Measurements from ENCODE around the gene TMEM123. TPM values are rescaled to one million over a fixed set of nuclear protein-coding genes. Genes with fewer than 3 reads are reported as not detected.

The TMEM123 gene
- total and polyA plus RNA-seq, 4 experiments from 2014 or later = 383 to 839 (median 574) TPM

- intact Hi-C loops (cut with micrococcal nuclease) = no loop called here
- H3K36me3 ChIP-seq (ENCODE audit: insufficient read depth, low read length) = no peaks in the 10 kb centered on the region
- peaks cover 4% of the 10 kb centered on the region for H3K4me1 ChIP-seq (ENCODE audit: insufficient read depth, low read length)
- H3K4me3 ChIP-seq (ENCODE audit: low read length in 2 of 2) = no peak overlapping the region
- Mint-ChIP-seq H3K4me3 (no peak overlapping the region), H3K27me3 (peaks cover 3 to 7% of the 10 kb centered on the region in 2 donors), H3K36me3 (no peaks in the 10 kb centered on the region), H3K9me3 (no peaks in the 10 kb centered on the region), H3K4me1 (peaks cover 0 to 7% (median 5%) of the 10 kb centered on the region in 4 donors), H3K27ac (no peak overlapping the region)
- POLR2A ChIA-PET (ENCODE audit: partially characterized antibody) = interaction anchor here (0.9 kb wide), 1 partner anchor 42 kb away, joined by 3 read pairs; no protein-coding TSS in a partner anchor
- H3K9me3 ChIP-seq (ENCODE audit: control insufficient read depth in 1 of 2, low read length in 2 of 2) = no peaks in the 10 kb centered on the region
- H3K27ac ChIP-seq (ENCODE audit: low read depth, low read length) = no peak overlapping the region
- H3K27me3 ChIP-seq (ENCODE audit: insufficient read depth, low read length) = peaks cover 4% of the 10 kb centered on the region
- CTCF ChIA-PET (ENCODE audit: partially characterized antibody) = interaction anchor here (0.9 to 1.9 kb wide), 6 partner anchors 43 to 206 kb away, joined by 3 to 13 read pairs (median 8); no protein-coding TSS in a partner anchor
- DNase-seq = no peak
Observed at GRCh38 chr11:102494216-102494615, 41.7 kb upstream of the TMEM123 start.

- Mint-ChIP-seq H3K27me3 (peaks cover 3 to 7% of the 10 kb centered on the region in 2 donors), H3K9me3 (no peaks in the 10 kb centered on the region), H3K4me3 (no peak overlapping the region), H3K36me3 (no peaks in the 10 kb centered on the region), H3K4me1 (peaks cover 0 to 7% (median 5%) of the 10 kb centered on the region in 4 donors), H3K27ac (no peak overlapping the region)
- ChIA-PET CTCF (ENCODE audit: partially characterized antibody) (interaction anchor here (0.9 to 1.9 kb wide), 7 partner anchors 42 to 206 kb away, joined by 3 to 13 read pairs (median 7); no protein-coding TSS in a partner anchor), POLR2A (ENCODE audit: partially characterized antibody) (interaction anchor here (0.9 to 1.3 kb wide), 2 partner anchors 41 to 103 kb away, joined by 3 to 4 read pairs; no protein-coding TSS in a partner anchor)
- Histone ChIP-seq H3K27me3 (ENCODE audit: insufficient read depth, low read length) (peaks cover 4% of the 10 kb centered on the region), H3K9me3 (ENCODE audit: control insufficient read depth in 1 of 2, low read length in 2 of 2) (no peaks in the 10 kb centered on the region), H3K27ac (ENCODE audit: low read depth, low read length) (no peak overlapping the region), H3K36me3 (ENCODE audit: insufficient read depth, low read length) (no peaks in the 10 kb centered on the region), H3K4me3 (ENCODE audit: low read length in 2 of 2) (no peak overlapping the region), H3K4me1 (ENCODE audit: insufficient read depth, low read length) (peaks cover 4% of the 10 kb centered on the region)
- intact Hi-C loops (cut with micrococcal nuclease) = no loop called here
- DNase-seq = no peak
Observed at GRCh38 chr11:102493524-102493923, 41.0 kb upstream of the TMEM123 start.

- Mint-ChIP-seq H3K27ac (no peak overlapping the region), H3K4me3 (no peak overlapping the region), H3K4me1 (peaks cover 6 to 9% (median 7%) of the 10 kb centered on the region in 4 donors), H3K27me3 (peaks cover 3 to 7% of the 10 kb centered on the region in 2 donors), H3K9me3 (no peaks in the 10 kb centered on the region), H3K36me3 (no peaks in the 10 kb centered on the region)
- no peak for DNase-seq
- Histone ChIP-seq H3K9me3 (ENCODE audit: control insufficient read depth in 1 of 2, low read length in 2 of 2) (no peaks in the 10 kb centered on the region), H3K36me3 (ENCODE audit: insufficient read depth, low read length) (no peaks in the 10 kb centered on the region), H3K27me3 (ENCODE audit: insufficient read depth, low read length) (peaks cover 4% of the 10 kb centered on the region), H3K4me3 (ENCODE audit: low read length in 2 of 2) (no peak overlapping the region), H3K4me1 (ENCODE audit: insufficient read depth, low read length) (peaks cover 4% of the 10 kb centered on the region), H3K27ac (ENCODE audit: low read depth, low read length) (no peak overlapping the region)
- ChIA-PET CTCF (ENCODE audit: partially characterized antibody) (interaction anchor here (0.9 to 1.2 kb wide), 6 partner anchors 93 to 199 kb away, joined by 3 to 7 read pairs (median 4); no protein-coding TSS in a partner anchor), POLR2A (ENCODE audit: partially characterized antibody) (interaction anchor here (1.3 kb wide), 1 partner anchor 26 kb away, joined by 3 read pairs; no protein-coding TSS in a partner anchor)
- intact Hi-C loops (cut with micrococcal nuclease) = no loop called here
Observed at GRCh38 chr11:102491969-102492368, 39.4 kb upstream of the TMEM123 start.

- Histone ChIP-seq H3K36me3 (ENCODE audit: insufficient read depth, low read length) (no peaks in the 10 kb centered on the region), H3K27ac (ENCODE audit: low read depth, low read length) (no peak overlapping the region), H3K9me3 (ENCODE audit: control insufficient read depth in 1 of 2, low read length in 2 of 2) (no peaks in the 10 kb centered on the region), H3K4me3 (ENCODE audit: low read length in 2 of 2) (no peak overlapping the region), H3K27me3 (ENCODE audit: insufficient read depth, low read length) (no peaks in the 10 kb centered on the region), H3K4me1 (ENCODE audit: insufficient read depth, low read length) (no peaks in the 10 kb centered on the region)
- ChIA-PET POLR2A (ENCODE audit: partially characterized antibody) (interaction anchor here (2.2 kb wide), 1 partner anchor 36 kb away, joined by 8 read pairs; no protein-coding TSS in a partner anchor), CTCF (ENCODE audit: partially characterized antibody) (interaction anchor here (1.2 to 3.0 kb wide), 2 partner anchors 97 to 99 kb away, joined by 4 to 14 read pairs; no protein-coding TSS in a partner anchor)
- Mint-ChIP-seq H3K9me3 (no peaks in the 10 kb centered on the region), H3K4me3 (no peak overlapping the region), H3K27me3 (peaks cover 0 to 3% of the 10 kb centered on the region in 2 donors), H3K36me3 (no peaks in the 10 kb centered on the region), H3K27ac (no peak overlapping the region), H3K4me1 (peaks cover 0 to 6% (median 2%) of the 10 kb centered on the region in 4 donors)
- intact Hi-C loops (cut with micrococcal nuclease) = no loop called here
- DNase-seq = no peak
Observed at GRCh38 chr11:102489186-102490145, 36.9 kb upstream of the TMEM123 start.

GRCh38 chr11:102488208-102488607, 35.6 kb upstream of the TMEM123 start:
- H3K36me3 Mint-ChIP-seq = no peaks in the 10 kb centered on the region
- no peaks in the 10 kb centered on the region for H3K36me3 ChIP-seq (ENCODE audit: insufficient read depth, low read length)

GRCh38 chr11:102487214-102487613, 34.6 kb upstream of the TMEM123 start:
- no peaks in the 10 kb centered on the region for H3K27me3 ChIP-seq (ENCODE audit: insufficient read depth, low read length)
- H3K4me3 Mint-ChIP-seq = no peak overlapping the region
- no peaks in the 10 kb centered on the region for H3K4me1 ChIP-seq (ENCODE audit: insufficient read depth, low read length)
- POLR2A ChIA-PET (ENCODE audit: partially characterized antibody) = interaction anchor here (1.1 to 2.2 kb wide), 2 partner anchors 11 to 34 kb away, joined by 3 to 8 read pairs; no protein-coding TSS in a partner anchor
- no peak overlapping the region for H3K27ac Mint-ChIP-seq
- H3K27ac ChIP-seq (ENCODE audit: low read depth, low read length) = no peak overlapping the region
- no peak for DNase-seq
- H3K4me3 ChIP-seq (ENCODE audit: low read length in 2 of 2) = no peak overlapping the region
- H3K9me3 Mint-ChIP-seq = no peaks in the 10 kb centered on the region
- H3K4me1 Mint-ChIP-seq = peaks cover 0 to 6% (median 2%) of the 10 kb centered on the region in 4 donors
- CTCF ChIA-PET (ENCODE audit: partially characterized antibody) = interaction anchor here (0.7 to 4.5 kb wide), 5 partner anchors 10 to 145 kb away, joined by 3 to 16 read pairs (median 4); no protein-coding TSS in a partner anchor
- H3K9me3 ChIP-seq (ENCODE audit: control insufficient read depth in 1 of 2, low read length in 2 of 2) = no peaks in the 10 kb centered on the region
- H3K27me3 Mint-ChIP-seq = no peaks in the 10 kb centered on the region
- intact Hi-C loops (cut with micrococcal nuclease) = no loop called here
- H3K36me3 Mint-ChIP-seq = no peaks in the 10 kb centered on the region
- H3K36me3 ChIP-seq (ENCODE audit: insufficient read depth, low read length) = no peaks in the 10 kb centered on the region

More at GRCh38 chr11:102488208-102488607, 35.6 kb upstream of the TMEM123 start:
- H3K4me1 Mint-ChIP-seq = peaks cover 0 to 6% (median 2%) of the 10 kb centered on the region in 4 donors
- no peak for DNase-seq
- peaks cover 0 to 3% of the 10 kb centered on the region in 2 donors for H3K27me3 Mint-ChIP-seq
- peak overlapping the region in 1 of 7 donors; percentile 7 for H3K27ac Mint-ChIP-seq
- ChIA-PET CTCF (ENCODE audit: partially characterized antibody) (interaction anchor here (0.8 to 4.5 kb wide), 4 partner anchors 96 to 146 kb away, joined by 4 to 16 read pairs (median 9); no protein-coding TSS in a partner anchor), POLR2A (ENCODE audit: partially characterized antibody) (interaction anchor here (0.6 to 2.2 kb wide), 2 partner anchors 18 to 35 kb away, joined by 3 to 8 read pairs; no protein-coding TSS in a partner anchor)
- intact Hi-C loops (cut with micrococcal nuclease) = no loop called here
- H3K4me3 Mint-ChIP-seq = no peak overlapping the region
- H3K27ac ChIP-seq (ENCODE audit: low read depth, low read length) = no peak overlapping the region
- H3K4me3 ChIP-seq (ENCODE audit: low read length in 2 of 2) = no peak overlapping the region
- no peaks in the 10 kb centered on the region for H3K27me3 ChIP-seq (ENCODE audit: insufficient read depth, low read length)
- no peaks in the 10 kb centered on the region for H3K9me3 ChIP-seq (ENCODE audit: control insufficient read depth in 1 of 2, low read length in 2 of 2)
- no peaks in the 10 kb centered on the region for H3K9me3 Mint-ChIP-seq
- H3K4me1 ChIP-seq (ENCODE audit: insufficient read depth, low read length) = no peaks in the 10 kb centered on the region
